Psoas muscle (tissue), 8 donors: ENCODE data around the gene DOCK3. TPM values are rescaled to one million over a fixed set of nuclear protein-coding genes. Genes with fewer than 3 reads are reported as not detected.
"Not testable (repeated sequence)": the region's sequence is repeated elsewhere in the genome, so short reads cannot be mapped to it uniquely, and the experiment has no call there.

Experiments used
- ATAC-seq, 4 donors: fragments of 200-7000 bp; cut with Tn5 transposase; one replicate each; pipeline ENCODE4 v1.9.1; 2020; ENCODE audit warnings: moderate library complexity in 3 of 4, mild to moderate bottlenecking in 2 of 4
- DNase-seq, 2 donors: peaks; one replicate each; pipeline ENCODE4 v3.0.0-alpha.2; 2020
- H3K27ac ChIP-seq: fragments of 200-600 bp; one replicate; pipeline ENCODE4 v1.8.0; 2022
- H3K27me3 ChIP-seq, 3 donors: fragments of 200-600 bp in 1 of 3; one replicate each; pipeline versions ENCODE4 v1.6.1 to v1.8.0; 2013 to 2022; ENCODE audit warnings: low read length in 2 of 3, mild to moderate bottlenecking in 2 of 3, moderate library complexity in 1 of 3; ENCODE audit not compliant: insufficient read depth in 3 of 3
- H3K36me3 ChIP-seq, 2 donors: fragments of 200-600 bp in 1 of 2; one replicate each; pipeline versions ENCODE4 v1.6.1 to v1.8.0; 2013 to 2022; ENCODE audit warnings: low read depth in 1 of 2, mild to moderate bottlenecking in 1 of 2, moderate library complexity in 1 of 2; ENCODE audit not compliant: insufficient read depth in 1 of 2
- H3K4me1 ChIP-seq: fragments of 200-600 bp; one replicate; pipeline ENCODE4 v1.8.0; 2022
- H3K4me3 ChIP-seq: fragments of 200-600 bp; one replicate; pipeline ENCODE4 v1.8.0; 2022; ENCODE audit warnings: mild to moderate bottlenecking
- H3K9me3 ChIP-seq: fragments of 200-600 bp; one replicate; pipeline ENCODE4 v1.8.0; 2022
- WGBS, 3 donors: extraction: QIAGEN DNeasy Blood & Tissue Kit; methylation state at CpG; one replicate each; pipeline versions ENCODE4 v1.1.6 to v1.1.7; 2013; 5-methylcytosine and 5-hydroxymethylcytosine counted together
- intact Hi-C, 2 donors: fragments of 100-400 bp; cut with DNase I; formaldehyde crosslinking; loops; one replicate each; pipeline versions ENCODE4 v1.11.0 to v1.14.2; 2022
- polyA plus RNA-seq, 3 donors: library from polyadenylated mRNA; stranded (reverse); fragments of 200-250 nt; gene quantifications; one replicate each; pipeline ENCODE4 v1.2.3, GENCODE V29; 2013
- total RNA-seq, 4 donors: library from RNA; stranded (reverse); fragmentation: NEBNext Ultra II Directional in 2 of 4; extraction: Animal tissue kit (Norgen Biotek cat#: 25700) in 2 of 4; gene quantifications; one replicate each; pipeline versions ENCODE4 v1.2.1 to v1.2.4, GENCODE V29; 2021 to 2023
- TF ChIP-seq, protein P1 (sequence below): fragments of 200-600 bp; IDR thresholded peaks from one replicate; pipeline ENCODE4 v1.8.0; 2022; ENCODE audit warnings: antibody characterized with exemption
- donor health status: healthy with polysubstance abuse.
- donor health status: DM: no; HTN: no; CAD: no; lungs with moderate emphysema.
- donor health status: Bipolar disorder and iron deficiency.
- donor health status: healthy.
- donor health status: DM: yes; HTN: yes; CAD: no.
- donor health status: DM: no; HTN: no; CAD: no.
- donor health status: DM: no; HTN: no; CAD: no.
- donor health status: DM: yes; HTN: yes; CAD: no.

DOCK3 gene
- total and polyA plus RNA-seq, 7 donors: 0.01 to 0.91 (median 0.87) TPM

DNA sequence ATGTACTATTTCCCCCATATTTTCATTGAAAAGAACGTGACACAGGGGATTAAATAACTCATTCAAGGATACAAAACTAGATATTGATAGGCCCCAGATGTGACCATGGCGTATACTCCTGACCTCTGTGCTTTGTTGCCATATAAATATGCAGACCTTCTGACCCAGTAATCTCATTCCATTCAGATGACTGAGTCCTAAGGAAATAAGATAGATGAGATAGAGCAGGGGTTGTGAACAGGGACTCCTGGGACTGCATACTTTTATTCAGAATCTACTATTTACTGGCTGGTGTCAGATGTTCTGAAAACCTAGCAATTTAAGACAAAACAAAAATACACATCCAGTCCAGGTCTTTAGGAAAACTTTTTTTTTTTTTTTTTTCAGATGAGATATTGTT is 571.1 kb downstream of the DOCK3 start:
- intact Hi-C loops: no loop called here
- Histone ChIP-seq H3K4me3 (no peak overlapping the region), H3K27me3 (peaks cover 0 to 6% (median 0%) of the 10 kb centered on the region in 3 donors), H3K36me3 (no peaks in the 10 kb centered on the region), H3K27ac (no peak overlapping the region), H3K9me3 (no peaks in the 10 kb centered on the region), H3K4me1 (no peaks in the 10 kb centered on the region)
- DNase-seq: no peak
- ATAC-seq: no peak
- 53 to 60% (median 55%) methylated on average over 2 of the region's 2 CpGs for WGBS, 3 donors
- TF ChIP-seq, protein P1, sequence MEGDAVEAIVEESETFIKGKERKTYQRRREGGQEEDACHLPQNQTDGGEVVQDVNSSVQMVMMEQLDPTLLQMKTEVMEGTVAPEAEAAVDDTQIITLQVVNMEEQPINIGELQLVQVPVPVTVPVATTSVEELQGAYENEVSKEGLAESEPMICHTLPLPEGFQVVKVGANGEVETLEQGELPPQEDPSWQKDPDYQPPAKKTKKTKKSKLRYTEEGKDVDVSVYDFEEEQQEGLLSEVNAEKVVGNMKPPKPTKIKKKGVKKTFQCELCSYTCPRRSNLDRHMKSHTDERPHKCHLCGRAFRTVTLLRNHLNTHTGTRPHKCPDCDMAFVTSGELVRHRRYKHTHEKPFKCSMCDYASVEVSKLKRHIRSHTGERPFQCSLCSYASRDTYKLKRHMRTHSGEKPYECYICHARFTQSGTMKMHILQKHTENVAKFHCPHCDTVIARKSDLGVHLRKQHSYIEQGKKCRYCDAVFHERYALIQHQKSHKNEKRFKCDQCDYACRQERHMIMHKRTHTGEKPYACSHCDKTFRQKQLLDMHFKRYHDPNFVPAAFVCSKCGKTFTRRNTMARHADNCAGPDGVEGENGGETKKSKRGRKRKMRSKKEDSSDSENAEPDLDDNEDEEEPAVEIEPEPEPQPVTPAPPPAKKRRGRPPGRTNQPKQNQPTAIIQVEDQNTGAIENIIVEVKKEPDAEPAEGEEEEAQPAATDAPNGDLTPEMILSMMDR: no peak

DNA sequence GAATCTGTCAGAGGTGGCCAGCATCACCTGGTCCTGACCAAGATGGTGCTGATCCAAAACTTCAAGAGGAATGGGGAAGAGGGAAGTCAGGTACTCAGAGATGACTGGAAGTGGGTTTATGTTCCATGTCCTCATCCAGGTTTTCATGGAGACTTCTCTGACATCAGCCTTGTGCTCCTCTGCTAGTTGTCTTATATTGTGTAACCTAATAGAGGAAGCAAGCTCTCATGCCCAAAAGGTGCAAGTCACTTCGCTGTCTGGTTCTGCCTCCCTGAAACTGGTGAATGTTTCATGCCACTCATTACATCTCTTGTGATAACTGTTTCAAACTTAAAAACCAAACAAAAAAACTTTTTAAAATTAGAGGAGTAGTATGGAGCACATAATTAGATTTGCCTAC is 583.1 kb downstream of the DOCK3 start:
- TF ChIP-seq, protein P1: no peak
- Histone ChIP-seq H3K36me3 (no peaks in the 10 kb centered on the region), H3K27me3 (no peaks in the 10 kb centered on the region), H3K27ac (no peak overlapping the region), H3K4me1 (no peaks in the 10 kb centered on the region), H3K9me3 (no peaks in the 10 kb centered on the region), H3K4me3 (no peak overlapping the region)
- intact Hi-C loops: no loop called here
- WGBS, 3 donors: 71 to 93% (median 85%) methylated on average over 1 of the region's 1 CpG
- no peak for ATAC-seq
- DNase-seq: no peak

GRCh38 chr3:51264166-51264565 is 589.4 kb downstream of the DOCK3 start:
- H3K36me3 ChIP-seq, H3K27me3 ChIP-seq, H3K27ac ChIP-seq, intact Hi-C loops, H3K4me1 ChIP-seq, DNase-seq, H3K9me3 ChIP-seq, H3K4me3 ChIP-seq, ATAC-seq: not testable (repeated sequence)
- 82 to 92% (median 87%) methylated on average over 4 of the region's 4 CpGs for WGBS, 3 donors

- DNase-seq: no peak
- TF ChIP-seq, protein P1: no peak
- Histone ChIP-seq H3K36me3 (no peaks in the 10 kb centered on the region), H3K27ac (no peak overlapping the region), H3K4me1 (no peaks in the 10 kb centered on the region), H3K4me3 (no peak overlapping the region), H3K9me3 (peaks cover 5% of the 10 kb centered on the region), H3K27me3 (no peaks in the 10 kb centered on the region)
- intact Hi-C loops: no loop called here
- no peak for ATAC-seq
These were observed 593.4 kb downstream of the DOCK3 start for GRCh38 chr3:51268132-51268531.

GRCh38 chr3:51269466-51269865 is 594.7 kb downstream of the DOCK3 start:
- TF ChIP-seq, protein P1: no peak
- no peak for DNase-seq
- Histone ChIP-seq H3K27ac (no peak overlapping the region), H3K4me1 (no peaks in the 10 kb centered on the region), H3K9me3 (peaks cover 5% of the 10 kb centered on the region), H3K36me3 (no peaks in the 10 kb centered on the region), H3K4me3 (no peak overlapping the region), H3K27me3 (no peaks in the 10 kb centered on the region)
- no peak for ATAC-seq
- intact Hi-C loops: no loop called here
